ENCODE measurements around the gene FAM89B. TPM values are rescaled to one million over a fixed set of nuclear protein-coding genes. Genes with fewer than 3 reads are reported as not detected.
A peak's percentile ranks its signal among the peaks of the same experiment; 100 is the strongest.

Gene FAM89B
- total RNA-seq, 1 donor from 2014 or later = 86.8 TPM

DNA sequence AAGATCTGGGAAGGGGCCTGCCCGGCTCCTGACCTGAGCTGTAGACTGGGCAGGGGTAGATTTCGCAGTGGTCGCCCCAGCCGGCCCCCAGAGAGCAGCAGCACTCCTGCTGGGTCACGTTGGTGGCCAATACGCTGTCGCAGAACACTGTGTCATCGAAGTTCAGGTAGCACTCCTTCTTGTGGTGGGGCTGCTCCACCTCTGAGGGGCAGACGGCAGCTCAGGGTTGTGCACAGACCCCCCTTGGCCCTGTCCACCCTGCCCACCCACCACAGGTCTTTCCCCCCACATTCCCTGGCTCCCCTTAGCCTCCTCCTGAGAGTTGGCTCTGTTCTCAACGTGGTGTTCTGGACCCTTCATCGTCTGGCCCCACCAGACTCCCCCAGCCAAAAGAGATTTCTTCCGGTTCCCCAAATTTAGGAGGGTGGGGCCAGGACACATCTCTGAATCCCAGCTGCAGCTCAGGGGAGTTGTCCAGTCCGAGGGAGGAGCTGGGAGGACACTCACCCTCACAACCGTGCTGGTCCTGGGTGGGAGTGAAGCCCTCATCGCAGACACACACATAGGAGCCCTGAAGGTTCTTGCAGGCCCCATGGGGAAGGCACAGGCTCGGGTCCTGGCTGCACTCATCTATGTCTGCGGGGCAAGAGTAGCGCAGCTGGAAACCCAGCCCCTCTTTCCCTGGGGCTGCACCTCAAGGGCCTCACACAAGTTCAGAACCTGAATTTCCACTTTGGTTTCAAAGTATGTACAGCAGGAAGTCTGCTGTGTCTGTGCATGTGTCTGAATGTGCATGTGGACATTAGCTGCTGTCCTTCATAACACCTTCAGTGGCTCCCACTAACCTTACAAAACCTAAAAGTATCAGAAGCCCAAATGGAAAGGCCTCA, 31.0 kb upstream of the FAM89B start:
- DNase-seq (ENCODE audit: low spot score) = no peak
- H3K9me3 Mint-ChIP-seq (ENCODE audit: low read depth) = no peaks in the 10 kb centered on the region
- peaks cover 24% of the 10 kb centered on the region for H3K4me1 Mint-ChIP-seq (ENCODE audit: low read depth)
- H3K27ac Mint-ChIP-seq (ENCODE audit: unreplicated experiment) = peak overlapping the region; percentile 81
- H3K4me3 Mint-ChIP-seq (ENCODE audit: unreplicated experiment) = peak overlapping the region; percentile 66
- no peaks in the 10 kb centered on the region for H3K27me3 Mint-ChIP-seq (ENCODE audit: low read depth)
- TF ChIP-seq, protein P1, sequence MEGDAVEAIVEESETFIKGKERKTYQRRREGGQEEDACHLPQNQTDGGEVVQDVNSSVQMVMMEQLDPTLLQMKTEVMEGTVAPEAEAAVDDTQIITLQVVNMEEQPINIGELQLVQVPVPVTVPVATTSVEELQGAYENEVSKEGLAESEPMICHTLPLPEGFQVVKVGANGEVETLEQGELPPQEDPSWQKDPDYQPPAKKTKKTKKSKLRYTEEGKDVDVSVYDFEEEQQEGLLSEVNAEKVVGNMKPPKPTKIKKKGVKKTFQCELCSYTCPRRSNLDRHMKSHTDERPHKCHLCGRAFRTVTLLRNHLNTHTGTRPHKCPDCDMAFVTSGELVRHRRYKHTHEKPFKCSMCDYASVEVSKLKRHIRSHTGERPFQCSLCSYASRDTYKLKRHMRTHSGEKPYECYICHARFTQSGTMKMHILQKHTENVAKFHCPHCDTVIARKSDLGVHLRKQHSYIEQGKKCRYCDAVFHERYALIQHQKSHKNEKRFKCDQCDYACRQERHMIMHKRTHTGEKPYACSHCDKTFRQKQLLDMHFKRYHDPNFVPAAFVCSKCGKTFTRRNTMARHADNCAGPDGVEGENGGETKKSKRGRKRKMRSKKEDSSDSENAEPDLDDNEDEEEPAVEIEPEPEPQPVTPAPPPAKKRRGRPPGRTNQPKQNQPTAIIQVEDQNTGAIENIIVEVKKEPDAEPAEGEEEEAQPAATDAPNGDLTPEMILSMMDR (IDR thresholded peaks at IDR 0.05) = peak; percentile 63
- peaks cover 18% of the 10 kb centered on the region for H3K36me3 Mint-ChIP-seq (ENCODE audit: low read depth)

DNA sequence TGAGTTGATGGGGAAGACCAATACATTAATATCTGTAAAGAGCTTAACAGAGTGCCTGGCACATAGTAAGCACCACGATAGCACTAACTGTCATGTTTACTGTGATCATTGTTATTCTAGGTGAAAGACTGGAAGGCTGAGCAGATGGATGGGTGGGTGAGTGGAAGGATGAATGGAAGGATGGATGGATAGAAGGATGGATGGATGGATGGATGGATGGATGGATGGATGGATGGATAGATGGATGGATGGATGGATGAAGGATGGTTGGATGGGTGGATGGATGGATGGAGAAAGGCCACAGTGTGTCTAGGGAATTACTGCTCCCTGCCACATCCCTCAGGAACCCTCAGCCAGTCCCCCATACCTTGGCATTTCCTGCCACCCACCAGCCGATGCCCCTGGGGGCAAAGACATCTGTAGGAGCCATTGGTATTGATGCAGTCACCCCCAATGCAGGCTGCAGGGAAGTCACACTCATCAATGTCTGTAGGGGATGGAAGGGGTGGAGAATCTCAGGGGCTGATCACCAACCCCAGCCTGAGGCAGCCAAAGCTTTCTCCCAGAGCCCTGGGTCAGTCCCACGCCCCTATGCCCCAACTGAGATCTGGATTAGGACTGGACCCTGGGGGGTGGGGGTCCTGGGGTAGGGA, 29.5 kb upstream of the FAM89B start:
- Mint-ChIP-seq H3K36me3 (ENCODE audit: low read depth) (peaks cover 15% of the 10 kb centered on the region), H3K9me3 (ENCODE audit: low read depth) (no peaks in the 10 kb centered on the region), H3K27me3 (ENCODE audit: low read depth) (no peaks in the 10 kb centered on the region), H3K4me3 (ENCODE audit: unreplicated experiment) (no peak overlapping the region), H3K4me1 (ENCODE audit: low read depth) (peaks cover 20% of the 10 kb centered on the region), H3K27ac (ENCODE audit: unreplicated experiment) (no peak overlapping the region)
- DNase-seq (ENCODE audit: low spot score) = no peak
- TF ChIP-seq, protein P1 (IDR thresholded peaks at IDR 0.05) = no peak

DNA sequence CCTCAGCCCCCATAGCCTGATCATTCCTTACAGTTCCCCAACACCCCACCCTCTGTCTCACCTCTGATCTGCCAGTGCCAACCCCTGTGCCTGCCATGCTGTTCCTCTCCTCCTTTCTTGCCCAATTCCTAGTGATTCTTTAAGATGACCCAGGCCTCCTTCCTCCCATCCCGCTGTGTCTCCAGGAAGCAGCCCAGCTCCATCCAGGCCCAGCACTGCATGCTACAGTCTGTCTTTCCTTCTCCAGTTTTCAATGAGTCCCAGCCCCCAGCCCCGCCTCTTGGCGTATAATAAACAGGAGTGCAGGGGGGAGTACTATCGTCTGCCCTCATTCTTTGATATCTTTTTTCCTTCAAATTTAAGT, 26.5 kb upstream of the FAM89B start:
- Mint-ChIP-seq H3K9me3 (ENCODE audit: low read depth) (no peaks in the 10 kb centered on the region), H3K4me1 (ENCODE audit: low read depth) (peaks cover 12% of the 10 kb centered on the region), H3K4me3 (ENCODE audit: unreplicated experiment) (no peak overlapping the region), H3K27ac (ENCODE audit: unreplicated experiment) (no peak overlapping the region), H3K36me3 (ENCODE audit: low read depth) (peaks cover 31% of the 10 kb centered on the region), H3K27me3 (ENCODE audit: low read depth) (no peaks in the 10 kb centered on the region)
- TF ChIP-seq, protein P1 (IDR thresholded peaks at IDR 0.05) = no peak
- DNase-seq (ENCODE audit: low spot score) = no peak

DNA sequence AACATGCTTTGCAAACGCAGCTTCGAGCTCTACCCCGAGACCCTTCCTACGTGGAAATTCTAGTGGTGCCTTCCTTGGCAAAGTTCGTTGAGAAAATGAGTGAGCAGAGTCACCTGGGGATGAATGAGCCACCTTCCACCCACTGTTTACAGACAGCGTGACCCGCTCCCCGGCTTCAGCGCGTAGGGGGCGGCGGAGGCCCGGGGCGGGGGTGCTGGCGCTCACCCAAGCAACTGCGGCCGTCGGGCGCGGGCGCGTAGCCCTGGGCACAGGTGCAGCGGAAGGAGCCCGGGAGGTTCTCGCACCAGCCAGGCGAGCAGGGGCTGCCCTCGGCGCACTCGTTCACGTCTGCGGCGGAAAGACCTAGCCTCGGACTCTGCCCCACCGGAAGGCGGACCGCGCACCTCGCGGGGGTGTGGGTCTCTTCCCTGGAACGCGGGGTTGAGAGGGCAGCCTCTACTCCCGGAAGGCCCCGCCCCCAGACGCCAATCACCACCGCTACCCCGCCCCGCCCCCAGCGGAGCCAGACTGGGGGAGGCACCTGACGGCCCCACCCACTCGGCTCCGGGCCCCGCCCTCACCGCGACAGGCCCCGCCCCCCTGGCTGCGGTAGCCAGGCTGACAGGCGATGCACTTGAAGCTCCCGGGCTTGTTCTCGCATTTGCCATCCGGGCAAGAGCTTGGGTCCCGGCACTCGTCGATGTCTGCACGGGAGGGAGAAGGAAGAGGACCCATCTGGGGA, 25.9 kb upstream of the FAM89B start:
- TF ChIP-seq, protein P1 (IDR thresholded peaks at IDR 0.05) = no peak
- Mint-ChIP-seq H3K36me3 (ENCODE audit: low read depth) (peaks cover 36% of the 10 kb centered on the region), H3K27me3 (ENCODE audit: low read depth) (no peaks in the 10 kb centered on the region), H3K9me3 (ENCODE audit: low read depth) (no peaks in the 10 kb centered on the region), H3K27ac (ENCODE audit: unreplicated experiment) (no peak overlapping the region), H3K4me1 (ENCODE audit: low read depth) (peaks cover 8% of the 10 kb centered on the region), H3K4me3 (ENCODE audit: unreplicated experiment) (no peak overlapping the region)
- DNase-seq (ENCODE audit: low spot score) = no peak
